DOHH2 (cell line): ENCODE data around the gene C4orf51.
"Not testable (repeated sequence)": the region's sequence is repeated elsewhere in the genome, so short reads cannot be mapped to it uniquely, and the experiment has no call there.

Experiments used
- H3F3A ChIP-seq: fragments of 200-600 bp; sonication (generic), shearing (Covaris generic); 2 replicates; pipeline ENCODE4 v1.6.0; 2016; ENCODE audit warnings: antibody characterized with exemption, mild to moderate bottlenecking; ENCODE audit not compliant: control insufficient read depth, insufficient read depth
- H3K27ac ChIP-seq: fragments of 200-600 bp; sonication (generic); 2 replicates; pipeline ENCODE4 v1.5.1; 2014; ENCODE audit warnings: low read depth, mild to moderate bottlenecking, low read length, moderate library complexity
- H3K27me3 ChIP-seq: fragments of 200-600 bp; sonication (generic); 2 replicates; pipeline ENCODE4 v1.6.1; 2014; ENCODE audit warnings: mild to moderate bottlenecking, low read length, mixed read lengths; ENCODE audit not compliant: control insufficient read depth
- H3K36me3 ChIP-seq: fragments of 200-600 bp; sonication (generic); 2 replicates; pipeline ENCODE4 v1.6.1; 2014; ENCODE audit warnings: mild to moderate bottlenecking, low read length, moderate library complexity, mixed read lengths; ENCODE audit not compliant: control insufficient read depth
- H3K4me1 ChIP-seq: fragments of 200-600 bp; sonication (generic); 2 replicates; pipeline ENCODE4 v1.6.1; 2014; ENCODE audit warnings: mild to moderate bottlenecking, low read length, mixed read lengths; ENCODE audit not compliant: control insufficient read depth
- H3K4me2 ChIP-seq: fragments of 200-600 bp; sonication (generic); 2 replicates; pipeline ENCODE4 v1.6.0; 2014; ENCODE audit warnings: mild to moderate bottlenecking, low read length, moderate library complexity
- H3K4me3 ChIP-seq: fragments of 200-600 bp; sonication (generic); 2 replicates; pipeline ENCODE4 v1.5.1; 2014; ENCODE audit warnings: mild to moderate bottlenecking, low read length, mixed read lengths
- H3K79me2 ChIP-seq: fragments of 200-600 bp; sonication (generic); 2 replicates; pipeline ENCODE4 v1.6.1; 2014; ENCODE audit warnings: mild to moderate bottlenecking, low read length, mixed read lengths; ENCODE audit not compliant: control insufficient read depth
- H3K9me2 ChIP-seq: fragments of 200-600 bp; sonication (generic); replicated peaks from 2 replicates; pipeline ENCODE4 v1.6.1; 2014; ENCODE audit warnings: mild to moderate bottlenecking, low read length, mixed read lengths; ENCODE audit not compliant: control insufficient read depth
- H3K9me3 ChIP-seq: fragments of 200-600 bp; sonication (generic); 2 replicates; pipeline ENCODE4 v1.6.1; 2014; ENCODE audit warnings: antibody characterized with exemption, low read length, mixed read lengths; ENCODE audit not compliant: control insufficient read depth, insufficient read depth
- H4K20me1 ChIP-seq: fragments of 200-600 bp; sonication (generic); 2 replicates; pipeline ENCODE4 v1.6.0; 2014; ENCODE audit warnings: low read depth, mild to moderate bottlenecking, antibody characterized with exemption, low read length, moderate library complexity; ENCODE audit not compliant: control insufficient read depth, insufficient read depth
- EZH2phosphoT487 ChIP-seq: fragments of 200-600 bp; sonication (generic); IDR thresholded peaks from 2 replicates; pipeline ENCODE4 v1.6.1; 2017; ENCODE audit warnings: borderline replicate concordance, mild to moderate bottlenecking, antibody characterized with exemption, low read length, moderate library complexity, mixed read lengths
- TF ChIP-seq, protein P1 (sequence below): fragments of 200-600 bp; sonication (generic); IDR thresholded peaks from one replicate; pipeline ENCODE4 v1.5.1; 2014; ENCODE audit warnings: antibody characterized with exemption, mild to moderate bottlenecking, low read depth, low read length; ENCODE audit not compliant: poor library complexity, severe bottlenecking

The C4orf51 gene

GRCh38 chr4:145681956-145682355, 2.0 kb downstream of the C4orf51 start:
- Histone ChIP-seq H3K27ac (no peak overlapping the region), H3K36me3 (no peaks in the 10 kb centered on the region), H3K79me2 (no peaks in the 10 kb centered on the region), H3K9me2 (no peaks in the 10 kb centered on the region), H3K4me2 (no peak overlapping the region), H4K20me1 (no peaks in the 10 kb centered on the region), H3K9me3 (no peaks in the 10 kb centered on the region; the same call in 1 of the 2 replicates), H3K4me1 (no peaks in the 10 kb centered on the region), H3K4me3 (no peak overlapping the region), H3K27me3 (no peaks in the 10 kb centered on the region; the same call in 1 of the 2 replicates), H3F3A (no peaks in the 10 kb centered on the region)
- TF ChIP-seq, protein P1, sequence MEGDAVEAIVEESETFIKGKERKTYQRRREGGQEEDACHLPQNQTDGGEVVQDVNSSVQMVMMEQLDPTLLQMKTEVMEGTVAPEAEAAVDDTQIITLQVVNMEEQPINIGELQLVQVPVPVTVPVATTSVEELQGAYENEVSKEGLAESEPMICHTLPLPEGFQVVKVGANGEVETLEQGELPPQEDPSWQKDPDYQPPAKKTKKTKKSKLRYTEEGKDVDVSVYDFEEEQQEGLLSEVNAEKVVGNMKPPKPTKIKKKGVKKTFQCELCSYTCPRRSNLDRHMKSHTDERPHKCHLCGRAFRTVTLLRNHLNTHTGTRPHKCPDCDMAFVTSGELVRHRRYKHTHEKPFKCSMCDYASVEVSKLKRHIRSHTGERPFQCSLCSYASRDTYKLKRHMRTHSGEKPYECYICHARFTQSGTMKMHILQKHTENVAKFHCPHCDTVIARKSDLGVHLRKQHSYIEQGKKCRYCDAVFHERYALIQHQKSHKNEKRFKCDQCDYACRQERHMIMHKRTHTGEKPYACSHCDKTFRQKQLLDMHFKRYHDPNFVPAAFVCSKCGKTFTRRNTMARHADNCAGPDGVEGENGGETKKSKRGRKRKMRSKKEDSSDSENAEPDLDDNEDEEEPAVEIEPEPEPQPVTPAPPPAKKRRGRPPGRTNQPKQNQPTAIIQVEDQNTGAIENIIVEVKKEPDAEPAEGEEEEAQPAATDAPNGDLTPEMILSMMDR, result no peak
- TF ChIP-seq EZH2phosphoT487, result no peak

DNA sequence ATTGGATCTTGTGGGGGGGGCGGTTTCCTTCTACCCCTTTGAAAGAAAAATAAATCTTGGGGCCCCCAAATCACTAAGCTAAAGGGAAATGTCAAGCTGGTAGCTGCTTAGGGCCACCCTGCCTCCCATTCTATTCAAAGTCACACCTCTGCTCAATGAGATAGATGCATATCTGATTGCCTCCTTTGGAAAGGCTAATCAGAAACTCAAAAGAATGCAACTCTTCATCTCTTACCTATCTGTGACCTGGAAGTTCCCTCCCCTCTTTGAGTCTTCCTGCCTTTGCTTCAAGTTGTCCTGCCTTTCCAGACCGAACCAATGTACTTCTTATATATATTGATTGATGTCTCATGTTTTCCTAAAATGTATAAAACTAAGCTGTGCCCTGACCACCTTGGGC, 7.0 kb downstream of the C4orf51 start:
- Histone ChIP-seq H3K9me3 (no peaks in the 10 kb centered on the region), H3K79me2 (no peaks in the 10 kb centered on the region), H4K20me1 (no peaks in the 10 kb centered on the region), H3K9me2 (no peaks in the 10 kb centered on the region), H3F3A (no peaks in the 10 kb centered on the region), H3K4me3 (no peak overlapping the region), H3K27ac (no peak overlapping the region), H3K27me3 (peaks cover 2% of the 10 kb centered on the region; the same call in 1 of the 2 replicates), H3K4me1 (no peaks in the 10 kb centered on the region), H3K36me3 (no peaks in the 10 kb centered on the region), H3K4me2 (no peak overlapping the region)
- no peak for TF ChIP-seq EZH2phosphoT487
- TF ChIP-seq, protein P1, result no peak

DNA sequence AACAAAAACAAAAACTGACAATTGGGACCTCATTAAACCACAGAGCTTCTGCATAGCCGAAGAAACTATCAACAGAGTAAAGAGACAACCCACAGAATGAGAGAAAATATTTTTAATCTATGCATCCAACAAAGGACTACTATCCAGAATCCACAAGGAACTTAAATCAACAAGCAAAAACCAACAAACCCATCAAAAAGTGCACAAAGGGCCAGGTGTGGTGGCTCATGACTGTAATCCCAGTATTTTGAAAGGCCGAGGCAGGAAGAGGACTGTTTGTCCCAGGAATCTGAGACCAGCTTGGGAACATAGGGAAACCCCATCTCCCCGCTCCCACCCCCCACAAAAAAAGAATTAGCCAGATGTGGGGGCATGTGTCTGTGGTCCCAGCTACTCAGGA, 10.7 kb downstream of the C4orf51 start:
- H4K20me1 ChIP-seq, result no peaks in the 10 kb centered on the region
- no peak overlapping the region for H3K4me3 ChIP-seq
- no peaks in the 10 kb centered on the region for H3K79me2 ChIP-seq
- no peaks in the 10 kb centered on the region for H3K9me2 ChIP-seq
- H3F3A ChIP-seq, result no peaks in the 10 kb centered on the region
- TF ChIP-seq, protein P1, result no peak
- no peak for TF ChIP-seq EZH2phosphoT487
- H3K27ac ChIP-seq, result no peak overlapping the region
- H3K4me1 ChIP-seq, result no peaks in the 10 kb centered on the region
- no peaks in the 10 kb centered on the region for H3K36me3 ChIP-seq
- H3K4me2 ChIP-seq, result no peak overlapping the region
- H3K9me3 ChIP-seq, result no peaks in the 10 kb centered on the region
- H3K27me3 ChIP-seq, result peaks cover 2% of the 10 kb centered on the region; the same call in 1 of the 2 replicates

- not testable (repeated sequence) for H3K27ac ChIP-seq, H3K79me2 ChIP-seq, H3K4me2 ChIP-seq, H3K4me3 ChIP-seq, H3K4me1 ChIP-seq, H3F3A ChIP-seq, H3K36me3 ChIP-seq, H3K9me2 ChIP-seq, H3K9me3 ChIP-seq, H4K20me1 ChIP-seq, H3K27me3 ChIP-seq
Measured at GRCh38 chr4:145691416-145691815, 11.5 kb downstream of the C4orf51 start.
